HCT116 (cell line): ENCODE data around the gene PEX11B. TPM values are rescaled to one million over a fixed set of nuclear protein-coding genes. Genes with fewer than 3 reads are reported as not detected.

ENCODE experiments used
- ATAC-seq: fragments of 200-7000 bp; cut with Tn5 transposase; 2 replicates; pipeline ENCODE4 v1.9.1; 2020; ENCODE audit warnings: mild to moderate bottlenecking, moderate library complexity
- BruUV-seq: library from RNA; stranded (reverse); fragments of 400-500 nt; replicated peaks from 2 replicates; lab custom pipeline; 2021; lab: Mats Ljungman, UMichigan
- CTCF ChIA-PET: fragments of 300-600 bp; sonication (Branson Sonifier 250); formaldehyde crosslinking; loops from one replicate; lab custom pipeline; 2021; ENCODE audit warnings: antibody characterized with exemption; lab: Charles Lee
- POLR2A ChIA-PET: fragments of 300-600, 350-600 bp; sonication (Branson Sonifier 250); formaldehyde crosslinking; loops from one replicate; lab custom pipeline; 2021; ENCODE audit warnings: antibody characterized with exemption; lab: Charles Lee
- RAD21 ChIA-PET, 2 experiments: fragments of 300-600 bp; sonication (Branson Sonifier 250); formaldehyde crosslinking; loops; one replicate each; lab custom pipeline; 2023; ENCODE audit warnings: low total read pairs in 2 of 2; ENCODE audit not compliant: uncharacterized antibody in 2 of 2, unreplicated experiment in 2 of 2, low non-redundant PET in 1 of 2; lab: Charles Lee
- DNase-seq: peaks from one replicate; pipeline ENCODE4 v3.0.0-alpha.2; 2010; ENCODE audit warnings: low read depth, low spot score
- H2AFZ ChIP-seq: fragments of 200-600 bp; shearing (Covaris generic), sonication (generic); 2 replicates; pipeline ENCODE4 v1.6.1; 2017; ENCODE audit warnings: low read depth, mixed run types, mixed read lengths, antibody characterized with exemption, low read length; ENCODE audit not compliant: poor library complexity, severe bottlenecking
- H3K27ac ChIP-seq: 2 replicates; pipeline ENCODE4 v1.5.1; 2012; ENCODE audit warnings: low read depth, low read length
- H3K27me3 ChIP-seq: fragments of 200-600 bp; sonication (generic); 2 replicates; pipeline ENCODE4 v1.6.1; 2016; ENCODE audit warnings: mixed run types, low read length, mixed read lengths; ENCODE audit not compliant: insufficient read depth
- H3K36me3 ChIP-seq, 2 experiments: fragments of 200-500 bp in 1 of 2; fragments of 200-600 bp in 1 of 2; sonication (Bioruptor generic) in 1 of 2; sonication (generic) in 1 of 2; 2 replicates each; pipeline versions ENCODE4 v1.5.1 to v1.6.1; 2014 to 2016; ENCODE audit warnings: low read length in 2 of 2, inconsistent platforms in 1 of 2, mixed read lengths in 1 of 2, mixed run types in 1 of 2; ENCODE audit not compliant: insufficient read depth in 2 of 2, control insufficient read depth in 1 of 2
- H3K4me1 ChIP-seq, 2 experiments: fragments of 200-600 bp in 1 of 2; sonication (generic) in 1 of 2; 2 replicates each; pipeline versions ENCODE4 v1.5.1 to v1.6.1; 2012 to 2017; ENCODE audit warnings: low read length in 2 of 2, inconsistent platforms in 1 of 2, mild to moderate bottlenecking in 1 of 2, mixed read lengths in 1 of 2, mixed run types in 1 of 2, moderate library complexity in 1 of 2; ENCODE audit not compliant: insufficient read depth in 2 of 2, control insufficient read depth in 1 of 2
- H3K4me2 ChIP-seq: fragments of 200-600 bp; sonication (generic); 2 replicates; pipeline ENCODE4 v1.6.1; 2017; ENCODE audit warnings: mixed run types, low read length, mixed read lengths
- H3K4me3 ChIP-seq, 2 experiments: fragments of 200-600 bp in 1 of 2; sonication (generic) in 1 of 2; replicated peaks in 1 of 2; 2 replicates each; pipeline ENCODE4 v1.5.1; 2011 to 2016; ENCODE audit warnings: low read length in 2 of 2, control low read depth in 1 of 2, low read depth in 1 of 2, mild to moderate bottlenecking in 1 of 2, mixed read lengths in 1 of 2, mixed run types in 1 of 2
- H3K79me2 ChIP-seq: fragments of 200-600 bp; sonication (generic); 2 replicates; pipeline ENCODE4 v1.6.1; 2017; ENCODE audit warnings: mild to moderate bottlenecking, mixed run types, low read length, moderate library complexity, mixed read lengths; ENCODE audit not compliant: insufficient read depth
- H3K9ac ChIP-seq: fragments of 200-600 bp; sonication (generic); 2 replicates; pipeline ENCODE4 v1.6.1; 2016; ENCODE audit warnings: low read length, mixed read lengths
- H3K9me2 ChIP-seq: fragments of 200-600 bp; sonication (generic), shearing (Covaris generic); 2 replicates; pipeline ENCODE4 v1.6.1; 2017; ENCODE audit warnings: mixed run types, mild to moderate bottlenecking, moderate library complexity; ENCODE audit not compliant: insufficient read depth
- H3K9me3 ChIP-seq, 2 experiments: fragments of 200-500 bp in 1 of 2; fragments of 200-600 bp in 1 of 2; sonication (Bioruptor generic) in 1 of 2; sonication (generic) in 1 of 2; 2 replicates each; pipeline ENCODE4 v1.6.1; 2014 to 2017; ENCODE audit warnings: low read length in 2 of 2, mixed read lengths in 2 of 2, inconsistent platforms in 1 of 2, low read depth in 1 of 2, mild to moderate bottlenecking in 1 of 2, mixed run types in 1 of 2, moderate library complexity in 1 of 2; ENCODE audit not compliant: control insufficient read depth in 1 of 2, insufficient read depth in 1 of 2
- H4K20me1 ChIP-seq: fragments of 200-600 bp; sonication (generic), shearing (Covaris generic); 2 replicates; pipeline ENCODE4 v1.6.1; 2017; ENCODE audit warnings: mixed run types, mild to moderate bottlenecking, moderate library complexity; ENCODE audit not compliant: insufficient read depth
- ATF3 ChIP-seq: IDR thresholded peaks from 2 replicates; pipeline ENCODE4 v1.6.1; 2012
- CTCF ChIP-seq, 3 experiments: fragments of 200-600 bp in 1 of 3; sonication (generic) in 1 of 3; IDR thresholded peaks in 2 of 3; conservative IDR thresholded peaks in 1 of 3; 2 replicates each; pipeline ENCODE4 v1.5.1; 2012 to 2017; ENCODE audit warnings: low read depth in 2 of 3, low read length in 2 of 3, antibody characterized with exemption in 1 of 3, borderline replicate concordance in 1 of 3, control low read depth in 1 of 3, mild to moderate bottlenecking in 1 of 3, mixed read lengths in 1 of 3, mixed run types in 1 of 3, moderate library complexity in 1 of 3; ENCODE audit not compliant: insufficient read depth in 1 of 3
- EGR1 ChIP-seq: IDR thresholded peaks from 2 replicates; pipeline ENCODE4 v1.6.1; 2012; ENCODE audit warnings: low read depth
- FOSL1 ChIP-seq: IDR thresholded peaks from 2 replicates; pipeline ENCODE4 v1.6.1; 2012; ENCODE audit warnings: low read depth
- JUND ChIP-seq: IDR thresholded peaks from 2 replicates; pipeline ENCODE4 v1.6.1; 2012
- POLR2A ChIP-seq: IDR thresholded peaks from 2 replicates; pipeline ENCODE4 v1.7.0; 2011; ENCODE audit warnings: borderline replicate concordance; ENCODE audit not compliant: insufficient read depth, insufficient read length; ENCODE audit errors: extremely low read depth
- POLR2AphosphoS5 ChIP-seq: IDR thresholded peaks from 2 replicates; pipeline ENCODE4 v1.6.1; 2011; ENCODE audit warnings: mild to moderate bottlenecking, low read depth, low read length, moderate library complexity
- RAD21 ChIP-seq: IDR thresholded peaks from 2 replicates; pipeline ENCODE4 v1.6.1; 2012; ENCODE audit warnings: low read depth, mild to moderate bottlenecking
- SRF ChIP-seq: IDR thresholded peaks from 2 replicates; pipeline ENCODE4 v1.6.1; 2012; ENCODE audit warnings: low read depth
- ZFX ChIP-seq: fragments of 450-650 bp; IDR thresholded peaks from 2 replicates; pipeline ENCODE4 v1.6.1; 2017
- ZNF274 ChIP-seq: fragments of 200-500 bp; sonication (Bioruptor generic); IDR thresholded peaks from 2 replicates; pipeline ENCODE4 v1.6.1; 2014; ENCODE audit warnings: mild to moderate bottlenecking, low read depth, low read length, inconsistent platforms
- intact Hi-C: fragments of 100-400 bp; cut with micrococcal nuclease; formaldehyde crosslinking; loops from 2 replicates; pipeline ENCODE4 v1.10.0; 2022
- total RNA-seq: library from RNA; stranded (reverse); gene quantifications from one replicate; pipeline ENCODE4 v1.2.1, GENCODE V29; 2021; ENCODE audit not compliant: unreplicated experiment
- TF ChIP-seq, protein P1 (sequence below): IDR thresholded peaks from 2 replicates; pipeline ENCODE4 v1.6.1; 2011; ENCODE audit warnings: mild to moderate bottlenecking, low read length, moderate library complexity; ENCODE audit not compliant: insufficient replicate concordance; ENCODE audit errors: extremely low read depth

PEX11B gene
- total RNA-seq, 1 experiment from 2014 or later = 20.9 TPM

GRCh38 chr1:145937436-145937835, 18.9 kb upstream of the PEX11B start:
- POLR2A ChIA-PET = interaction anchor here (2.3 kb wide), 1 partner anchor 27 kb away, joined by 5 read pairs; the partner anchor contains the start of genes ANKRD34A and POLR3GL
- Histone ChIP-seq H3K4me1 (no peaks in the 10 kb centered on the region), H3K4me3 (no peak overlapping the region), H3K9me3 (no peaks in the 10 kb centered on the region), H3K9me2 (no peaks in the 10 kb centered on the region), H2AFZ (no peak overlapping the region), H4K20me1 (no peaks in the 10 kb centered on the region), H3K27ac (no peak overlapping the region), H3K27me3 (no peaks in the 10 kb centered on the region), H3K36me3 (no peaks in the 10 kb centered on the region), H3K79me2 (no peaks in the 10 kb centered on the region), H3K9ac (no peak overlapping the region), H3K4me2 (no peak overlapping the region)
- no TSS peak for BruUV-seq
- DNase-seq (no peak), ATAC-seq (no peak)
- intact Hi-C loops = no loop called here
- CTCF ChIA-PET = no interaction called here
- RAD21 ChIA-PET = interaction anchor here in 1 of 2 experiments (0.8 kb wide), 1 partner anchor 21 kb away, joined by 3 read pairs; the partner anchor contains the start of gene LIX1L
- no peak for TF ChIP-seq ZNF274
- TF ChIP-seq JUND = no peak
- TF ChIP-seq FOSL1 = no peak
- no peak for TF ChIP-seq POLR2A
- TF ChIP-seq EGR1 = no peak
- no peak for TF ChIP-seq ATF3
- TF ChIP-seq ZFX = no peak
- TF ChIP-seq, protein P1, sequence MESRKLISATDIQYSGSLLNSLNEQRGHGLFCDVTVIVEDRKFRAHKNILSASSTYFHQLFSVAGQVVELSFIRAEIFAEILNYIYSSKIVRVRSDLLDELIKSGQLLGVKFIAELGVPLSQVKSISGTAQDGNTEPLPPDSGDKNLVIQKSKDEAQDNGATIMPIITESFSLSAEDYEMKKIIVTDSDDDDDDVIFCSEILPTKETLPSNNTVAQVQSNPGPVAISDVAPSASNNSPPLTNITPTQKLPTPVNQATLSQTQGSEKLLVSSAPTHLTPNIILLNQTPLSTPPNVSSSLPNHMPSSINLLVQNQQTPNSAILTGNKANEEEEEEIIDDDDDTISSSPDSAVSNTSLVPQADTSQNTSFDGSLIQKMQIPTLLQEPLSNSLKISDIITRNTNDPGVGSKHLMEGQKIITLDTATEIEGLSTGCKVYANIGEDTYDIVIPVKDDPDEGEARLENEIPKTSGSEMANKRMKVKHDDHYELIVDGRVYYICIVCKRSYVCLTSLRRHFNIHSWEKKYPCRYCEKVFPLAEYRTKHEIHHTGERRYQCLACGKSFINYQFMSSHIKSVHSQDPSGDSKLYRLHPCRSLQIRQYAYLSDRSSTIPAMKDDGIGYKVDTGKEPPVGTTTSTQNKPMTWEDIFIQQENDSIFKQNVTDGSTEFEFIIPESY = no peak
- TF ChIP-seq SRF = no peak
- TF ChIP-seq POLR2AphosphoS5 = no peak
- no peak for TF ChIP-seq CTCF (IDR thresholded peaks at IDR 0.05 in 2 of 3, conservative IDR thresholded peaks at IDR 0.05 in 1 of 3; ENCODE audit: borderline replicate concordance in 1 of 3, insufficient read depth in 1 of 3, low read depth in 2 of 3, low read length in 2 of 3)
- no peak for TF ChIP-seq RAD21
